Testis (tissue), 3 donors: Measurements from ENCODE around the gene NCSTN. TPM values are rescaled to one million over a fixed set of nuclear protein-coding genes. Genes with fewer than 3 reads are reported as not detected.

Experiments used
- DNase-seq: peaks from one replicate; pipeline ENCODE4 v3.0.0-alpha.2; 2019
- H3K27ac ChIP-seq, 2 donors: fragments of 200-600 bp; sonication (generic); one replicate each; pipeline ENCODE4 v1.5.1; 2019
- H3K27me3 ChIP-seq: fragments of 200-600 bp; sonication (generic); one replicate; pipeline ENCODE4 v1.5.1; 2019
- H3K36me3 ChIP-seq: fragments of 200-600 bp; sonication (generic); one replicate; pipeline ENCODE4 v1.5.1; 2017; ENCODE audit warnings: low read depth; ENCODE audit errors: missing control alignments
- H3K4me1 ChIP-seq: fragments of 200-600 bp; sonication (generic); one replicate; pipeline ENCODE4 v1.5.1; 2019
- H3K4me3 ChIP-seq, 2 donors: fragments of 200-600 bp; sonication (generic); one replicate each; pipeline ENCODE4 v1.5.1; 2017 to 2019
- H3K9me3 ChIP-seq: fragments of 200-600 bp; sonication (generic); one replicate; pipeline ENCODE4 v1.5.1; 2017
- POLR2A ChIP-seq: fragments of 450-650 bp; IDR thresholded peaks from one replicate; pipeline ENCODE4 v1.6.1; 2017; ENCODE audit warnings: antibody characterized with exemption, mild to moderate bottlenecking, moderate library complexity
- WGBS, 2 donors: methylation state at CpG; one replicate each; pipeline ENCODE4 v1.1.5; 2018; 5-methylcytosine and 5-hydroxymethylcytosine counted together
- intact Hi-C: fragments of 100-400 bp; cut with DNase I; formaldehyde crosslinking; loops from one replicate; pipeline ENCODE4 v1.15.1; 2023; ENCODE audit warnings: low total_unique reads
- polyA plus RNA-seq: library from polyadenylated mRNA; stranded (reverse); fragments of 350-450 nt; fragmentation: Illumina TruSeq; extraction: RNeasy Lipid Tissue Mini Kit (QIAGEN cat#74804); gene quantifications from one replicate; pipeline ENCODE4 v1.2.3, GENCODE V29; 2014; ENCODE audit warnings: low read depth, low replicate concordance; ENCODE audit not compliant: insufficient read depth
- total RNA-seq, 2 donors: library from RNA; depleted of rRNA; stranded (reverse); fragments of >200 nt; gene quantifications; one replicate each; pipeline ENCODE4 v1.2.3, GENCODE V29; 2016
- TF ChIP-seq, protein P1 (sequence below), 3 experiments: fragments of 450-650 bp in 2 of 3; fragments of 200-600 bp in 1 of 3; sonication (generic) in 1 of 3; IDR thresholded peaks; one replicate each; pipeline ENCODE4 v1.5.1; 2016 to 2019; ENCODE audit warnings: antibody characterized with exemption in 3 of 3, mild to moderate bottlenecking in 2 of 3, moderate library complexity in 1 of 3

Gene NCSTN
- total and polyA plus RNA-seq, 3 donors from 2014 or later, result 109 to 115 (median 112) TPM

DNA sequence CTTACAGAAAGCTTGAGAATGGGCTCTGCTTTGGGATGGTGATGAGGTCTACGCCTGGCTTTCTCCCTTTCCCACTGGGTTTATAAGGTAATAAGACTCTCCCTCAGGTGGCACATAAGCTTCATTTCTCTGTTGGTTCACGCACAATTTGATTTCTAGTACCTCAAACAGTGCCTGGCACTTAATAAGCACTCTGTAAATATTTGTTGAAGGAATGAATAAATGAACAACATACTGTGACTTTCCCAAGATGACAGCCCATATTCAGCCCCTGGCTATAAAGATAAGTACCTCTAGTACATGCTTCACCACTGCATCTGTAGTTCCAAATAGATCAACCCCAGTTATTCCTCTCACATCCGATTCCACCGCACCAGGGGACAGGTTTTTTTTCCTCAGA lies 17.9 kb upstream of the NCSTN start:
- H3K27ac ChIP-seq, result no peak overlapping the region
- no peaks in the 10 kb centered on the region for H3K4me1 ChIP-seq
- 94 to 96% methylated on average over 4 of the region's 4 CpGs for WGBS, 2 donors
- H3K36me3 ChIP-seq, result no peaks in the 10 kb centered on the region
- no peaks in the 10 kb centered on the region for H3K27me3 ChIP-seq
- H3K4me3 ChIP-seq, result no peak overlapping the region
- DNase-seq, result no peak
- no peak for TF ChIP-seq POLR2A
- TF ChIP-seq, protein P1, sequence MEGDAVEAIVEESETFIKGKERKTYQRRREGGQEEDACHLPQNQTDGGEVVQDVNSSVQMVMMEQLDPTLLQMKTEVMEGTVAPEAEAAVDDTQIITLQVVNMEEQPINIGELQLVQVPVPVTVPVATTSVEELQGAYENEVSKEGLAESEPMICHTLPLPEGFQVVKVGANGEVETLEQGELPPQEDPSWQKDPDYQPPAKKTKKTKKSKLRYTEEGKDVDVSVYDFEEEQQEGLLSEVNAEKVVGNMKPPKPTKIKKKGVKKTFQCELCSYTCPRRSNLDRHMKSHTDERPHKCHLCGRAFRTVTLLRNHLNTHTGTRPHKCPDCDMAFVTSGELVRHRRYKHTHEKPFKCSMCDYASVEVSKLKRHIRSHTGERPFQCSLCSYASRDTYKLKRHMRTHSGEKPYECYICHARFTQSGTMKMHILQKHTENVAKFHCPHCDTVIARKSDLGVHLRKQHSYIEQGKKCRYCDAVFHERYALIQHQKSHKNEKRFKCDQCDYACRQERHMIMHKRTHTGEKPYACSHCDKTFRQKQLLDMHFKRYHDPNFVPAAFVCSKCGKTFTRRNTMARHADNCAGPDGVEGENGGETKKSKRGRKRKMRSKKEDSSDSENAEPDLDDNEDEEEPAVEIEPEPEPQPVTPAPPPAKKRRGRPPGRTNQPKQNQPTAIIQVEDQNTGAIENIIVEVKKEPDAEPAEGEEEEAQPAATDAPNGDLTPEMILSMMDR (IDR thresholded peaks at IDR 0.05), result no peak
- intact Hi-C loops, result no loop called here
- no peaks in the 10 kb centered on the region for H3K9me3 ChIP-seq

DNA sequence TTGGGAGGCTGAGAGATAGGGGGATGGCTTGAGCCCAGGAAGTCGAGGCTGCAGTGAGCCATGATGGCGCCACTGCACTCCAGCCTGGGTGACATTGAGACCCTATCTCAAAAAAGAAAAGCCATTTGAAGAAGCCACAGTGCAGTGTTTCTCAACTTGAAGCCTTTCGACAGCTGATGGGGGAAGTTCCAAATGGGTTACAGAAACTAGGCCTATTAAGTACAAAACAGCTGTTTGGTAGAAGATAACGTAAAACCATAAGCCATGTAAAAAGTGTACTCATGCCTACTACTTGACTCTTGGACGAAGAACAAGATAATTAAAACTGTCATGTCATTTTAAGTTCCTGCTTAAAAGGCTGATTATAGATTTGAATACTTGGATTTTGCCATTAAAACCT lies 16.8 kb upstream of the NCSTN start:
- 93 to 94% methylated on average over 5 of the region's 5 CpGs for WGBS, 2 donors
- Histone ChIP-seq H3K27me3 (no peaks in the 10 kb centered on the region), H3K4me1 (no peaks in the 10 kb centered on the region), H3K9me3 (no peaks in the 10 kb centered on the region), H3K27ac (no peak overlapping the region), H3K36me3 (no peaks in the 10 kb centered on the region), H3K4me3 (no peak overlapping the region)
- TF ChIP-seq POLR2A, result no peak
- TF ChIP-seq, protein P1 (IDR thresholded peaks at IDR 0.05), result no peak
- intact Hi-C loops, result no loop called here
- DNase-seq, result no peak

DNA sequence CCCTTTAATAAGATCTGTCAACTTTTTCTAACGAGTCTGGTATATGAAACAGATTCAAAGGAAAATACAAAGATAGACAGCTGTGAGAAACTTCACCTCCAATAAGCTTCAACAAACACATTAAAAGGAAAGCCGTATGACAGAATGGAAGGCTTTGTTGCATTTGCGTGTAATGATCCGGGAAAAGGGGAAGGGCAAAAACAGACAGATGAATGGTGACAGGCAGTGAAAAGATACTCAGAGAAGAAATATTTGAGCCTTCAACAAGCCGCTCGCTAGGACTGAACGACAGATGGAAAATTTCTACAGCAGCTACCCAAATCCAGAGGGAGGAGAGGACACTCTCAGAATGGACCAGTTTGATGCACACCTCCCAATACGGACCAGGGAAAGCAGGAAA lies 15.0 kb upstream of the NCSTN start:
- no peak for DNase-seq
- Histone ChIP-seq H3K36me3 (no peaks in the 10 kb centered on the region), H3K9me3 (no peaks in the 10 kb centered on the region), H3K4me3 (no peak overlapping the region), H3K27ac (no peak overlapping the region), H3K4me1 (no peaks in the 10 kb centered on the region), H3K27me3 (no peaks in the 10 kb centered on the region)
- intact Hi-C loops, result no loop called here
- WGBS, 2 donors, result 77 to 84% methylated on average over 8 of the region's 8 CpGs
- TF ChIP-seq POLR2A, result no peak
- TF ChIP-seq, protein P1 (IDR thresholded peaks at IDR 0.05), result no peak

DNA sequence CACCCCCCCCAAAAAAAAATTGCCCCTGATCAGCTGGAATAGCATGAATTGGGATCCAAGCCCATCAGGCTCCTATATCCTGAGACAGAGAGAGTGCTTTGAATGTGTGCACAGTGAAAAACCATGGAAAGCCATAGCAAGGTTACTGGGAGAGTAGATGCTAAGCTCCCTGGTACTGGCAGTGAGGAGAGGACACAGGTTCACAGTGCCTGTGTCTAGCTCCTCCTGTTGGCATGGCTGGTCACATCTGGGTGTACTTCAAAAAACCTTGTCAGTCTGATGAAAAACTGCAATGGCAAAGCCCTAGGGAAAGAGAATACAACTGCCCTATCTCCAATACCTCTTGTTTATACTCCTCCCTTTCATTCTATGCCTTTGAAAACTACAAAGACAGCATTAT lies 13.1 kb upstream of the NCSTN start:
- Histone ChIP-seq H3K27ac (no peak overlapping the region), H3K4me3 (no peak overlapping the region), H3K36me3 (no peaks in the 10 kb centered on the region), H3K9me3 (no peaks in the 10 kb centered on the region), H3K4me1 (no peaks in the 10 kb centered on the region), H3K27me3 (no peaks in the 10 kb centered on the region)
- intact Hi-C loops, result no loop called here
- DNase-seq, result no peak
- TF ChIP-seq POLR2A, result no peak
- TF ChIP-seq, protein P1 (IDR thresholded peaks at IDR 0.05), result no peak

DNA sequence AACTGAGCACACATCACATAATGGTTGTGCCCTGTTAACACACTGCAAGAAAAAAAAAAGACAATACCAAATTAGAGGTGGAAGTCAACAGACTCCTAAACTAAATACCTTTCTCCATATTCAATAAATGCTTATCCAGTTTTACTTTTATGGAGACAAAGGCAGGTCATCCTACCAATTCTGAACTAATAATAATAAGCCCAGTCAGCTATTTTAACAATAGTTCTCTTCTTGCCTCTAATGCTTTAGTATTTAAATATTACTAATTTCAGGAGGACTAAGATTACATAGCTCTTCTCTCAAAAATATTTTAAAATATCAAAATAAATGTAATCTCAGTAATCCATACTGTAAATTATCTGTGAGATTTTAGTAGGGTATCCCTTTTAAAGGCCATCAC lies 10.7 kb upstream of the NCSTN start:
- Histone ChIP-seq H3K9me3 (no peaks in the 10 kb centered on the region), H3K36me3 (no peaks in the 10 kb centered on the region)
- intact Hi-C loops, result no loop called here

More for the DNA sequence above, 10.7 kb upstream of the NCSTN start:
- Histone ChIP-seq H3K4me1 (no peaks in the 10 kb centered on the region), H3K4me3 (no peak overlapping the region), H3K27ac (no peak overlapping the region), H3K27me3 (no peaks in the 10 kb centered on the region)
- no peak for DNase-seq
- TF ChIP-seq, protein P1 (IDR thresholded peaks at IDR 0.05), result no peak
- TF ChIP-seq POLR2A, result no peak
